Keratinocyte (primary cell): ENCODE results near the gene TMEM174. TPM values are rescaled to one million over a fixed set of nuclear protein-coding genes. Genes with fewer than 3 reads are reported as not detected.

Experiments
- DNase-seq: peaks from one replicate; pipeline ENCODE4 v3.0.0-alpha.2; 2011; ENCODE audit warnings: low read depth, missing footprints, low spot score
- FAIRE-seq: peaks from 2 replicates; lab custom pipeline; 2011; peaks lifted over from hg19 to GRCh38; lab: Jason Lieb, UNC
- H2AFZ ChIP-seq: 2 replicates; pipeline ENCODE4 v1.6.0; 2012; ENCODE audit warnings: low read length, control low read depth, inconsistent platforms; ENCODE audit not compliant: control insufficient read depth
- H3K27ac ChIP-seq: 2 replicates; pipeline ENCODE4 v1.5.1; 2011; ENCODE audit warnings: low read length; ENCODE audit not compliant: control insufficient read depth, insufficient read depth
- H3K27me3 ChIP-seq: 3 replicates; pipeline ENCODE4 v1.6.0; 2011; ENCODE audit warnings: low read length; ENCODE audit not compliant: control insufficient read depth, insufficient read depth; ENCODE audit errors: extremely low read depth
- H3K36me3 ChIP-seq, 2 experiments: 2 replicates in 1 of 2; 3 replicates in 1 of 2; pipeline ENCODE4 v1.5.1; 2011; ENCODE audit warnings: low read length in 2 of 2, mild to moderate bottlenecking in 1 of 2; ENCODE audit not compliant: control insufficient read depth in 2 of 2, insufficient read depth in 2 of 2; ENCODE audit errors: extremely low read depth in 1 of 2
- H3K4me1 ChIP-seq: 3 replicates; pipeline ENCODE4 v1.5.1; 2011; ENCODE audit warnings: low read length; ENCODE audit not compliant: control insufficient read depth, insufficient read depth; ENCODE audit errors: extremely low read depth
- H3K4me2 ChIP-seq: 3 replicates; pipeline ENCODE4 v1.6.0; 2011; ENCODE audit warnings: low read depth, low read length; ENCODE audit not compliant: control insufficient read depth, insufficient read depth; ENCODE audit errors: extremely low read depth
- H3K4me3 ChIP-seq, 3 experiments: fragments of 200-600 bp in 1 of 3; sonication (generic) in 1 of 3; 2 replicates in 2 of 3; 3 replicates in 1 of 3; pipeline ENCODE4 v1.5.1; 2011 to 2016; ENCODE audit warnings: low read length in 3 of 3, mild to moderate bottlenecking in 3 of 3, control low read depth in 2 of 3, inconsistent platforms in 1 of 3, low read depth in 1 of 3, mixed read lengths in 1 of 3, mixed run types in 1 of 3, moderate library complexity in 1 of 3; ENCODE audit not compliant: control insufficient read depth in 2 of 3, insufficient read depth in 2 of 3; ENCODE audit errors: extremely low read depth in 1 of 3
- H3K79me2 ChIP-seq: 2 replicates; pipeline ENCODE4 v1.6.0; 2012; ENCODE audit warnings: low read length; ENCODE audit not compliant: control insufficient read depth, insufficient read depth
- H3K9ac ChIP-seq: 3 replicates; pipeline ENCODE4 v1.6.0; 2011; ENCODE audit warnings: low read length; ENCODE audit not compliant: control insufficient read depth, insufficient read depth; ENCODE audit errors: extremely low read depth
- H3K9me1 ChIP-seq: 3 replicates; pipeline ENCODE4 v1.6.0; 2011; ENCODE audit warnings: low read length; ENCODE audit not compliant: control insufficient read depth, insufficient read depth; ENCODE audit errors: extremely low read depth
- H3K9me3 ChIP-seq: 2 replicates; pipeline ENCODE4 v1.5.1; 2012; ENCODE audit warnings: low read depth, low read length; ENCODE audit not compliant: control insufficient read depth
- H4K20me1 ChIP-seq: 3 replicates; pipeline ENCODE4 v1.6.0; 2011; ENCODE audit warnings: low read length; ENCODE audit not compliant: control insufficient read depth, insufficient read depth; ENCODE audit errors: extremely low read depth
- EZH2 ChIP-seq: IDR thresholded peaks from one replicate; pipeline ENCODE4 v1.6.1; 2012; ENCODE audit warnings: inconsistent platforms, mild to moderate bottlenecking, low read length, moderate library complexity
- dilution Hi-C: fragments of 300-500 bp; cut with MboI; formaldehyde crosslinking; loops from one replicate; pipeline ENCODE4 v1.7.0; 2020; ENCODE audit warnings: low sequenced_read_pairs; ENCODE audit not compliant: extremely low pct_ligation_motif_present
- polyA plus RNA-seq, 5 experiments: library from polyadenylated mRNA; depleted of rRNA in 3 of 5; stranded (reverse) in 3 of 5; stranded (forward) in 1 of 5; unstranded in 1 of 5; fragments of >200 nt; gene quantifications; 1 replicate in 1 of 5; 2 replicates in 3 of 5; 3 replicates in 1 of 5; pipeline versions ENCODE4 v1.2.1 to v1.2.3, GENCODE V29; 2011 to 2012; ENCODE audit warnings: missing spikeins in 2 of 5, low read depth in 1 of 5, low replicate concordance in 1 of 5
- TF ChIP-seq, protein P1 (sequence below), 3 experiments: IDR thresholded peaks in 1 of 3; conservative IDR thresholded peaks in 1 of 3; optimal IDR thresholded peaks in 1 of 3; 2 replicates in 2 of 3; 3 replicates in 1 of 3; pipeline versions ENCODE3 to v1.5.1; 2011; ENCODE audit warnings: low read length in 3 of 3, mild to moderate bottlenecking in 3 of 3, moderate library complexity in 2 of 3, control low read depth in 1 of 3, inconsistent platforms in 1 of 3; ENCODE audit not compliant: insufficient read depth in 2 of 3; ENCODE audit errors: extremely low read depth in 1 of 3

The TMEM174 gene
- polyA plus RNA-seq, 1 donor (not counting 4 experiments of a cell fraction or from before 2014, with no cell fraction given) = not detected

GRCh38 chr5:73186976-73187375 is 14.0 kb downstream of the TMEM174 start:
- DNase-seq (no peak), FAIRE-seq (no peak)
- Histone ChIP-seq H3K4me2 (no peak overlapping the region), H3K79me2 (no peaks in the 10 kb centered on the region), H4K20me1 (no peaks in the 10 kb centered on the region), H3K27me3 (peaks cover 13% of the 10 kb centered on the region), H3K9me1 (no peaks in the 10 kb centered on the region), H3K4me3 (no peak overlapping the region), H3K27ac (no peak overlapping the region), H3K36me3 (no peaks in the 10 kb centered on the region), H3K4me1 (no peaks in the 10 kb centered on the region), H2AFZ (no peak overlapping the region), H3K9me3 (peaks cover 2% of the 10 kb centered on the region), H3K9ac (no peak overlapping the region)
- TF ChIP-seq EZH2 = no peak
- TF ChIP-seq, protein P1, sequence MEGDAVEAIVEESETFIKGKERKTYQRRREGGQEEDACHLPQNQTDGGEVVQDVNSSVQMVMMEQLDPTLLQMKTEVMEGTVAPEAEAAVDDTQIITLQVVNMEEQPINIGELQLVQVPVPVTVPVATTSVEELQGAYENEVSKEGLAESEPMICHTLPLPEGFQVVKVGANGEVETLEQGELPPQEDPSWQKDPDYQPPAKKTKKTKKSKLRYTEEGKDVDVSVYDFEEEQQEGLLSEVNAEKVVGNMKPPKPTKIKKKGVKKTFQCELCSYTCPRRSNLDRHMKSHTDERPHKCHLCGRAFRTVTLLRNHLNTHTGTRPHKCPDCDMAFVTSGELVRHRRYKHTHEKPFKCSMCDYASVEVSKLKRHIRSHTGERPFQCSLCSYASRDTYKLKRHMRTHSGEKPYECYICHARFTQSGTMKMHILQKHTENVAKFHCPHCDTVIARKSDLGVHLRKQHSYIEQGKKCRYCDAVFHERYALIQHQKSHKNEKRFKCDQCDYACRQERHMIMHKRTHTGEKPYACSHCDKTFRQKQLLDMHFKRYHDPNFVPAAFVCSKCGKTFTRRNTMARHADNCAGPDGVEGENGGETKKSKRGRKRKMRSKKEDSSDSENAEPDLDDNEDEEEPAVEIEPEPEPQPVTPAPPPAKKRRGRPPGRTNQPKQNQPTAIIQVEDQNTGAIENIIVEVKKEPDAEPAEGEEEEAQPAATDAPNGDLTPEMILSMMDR (optimal IDR thresholded peaks at IDR 0.05 in 1 of 3, IDR thresholded peaks at IDR 0.05 in 1 of 3, conservative IDR thresholded peaks at IDR 0.05 in 1 of 3; ENCODE audit: extremely low read depth in 1 of 3, insufficient read depth in 2 of 3, low read length in 3 of 3) = no peak
- dilution Hi-C loops = no loop called here

GRCh38 chr5:73188764-73189531 is 16.0 kb downstream of the TMEM174 start:
- TF ChIP-seq EZH2 = no peak
- TF ChIP-seq, protein P1 (optimal IDR thresholded peaks at IDR 0.05 in 1 of 3, IDR thresholded peaks at IDR 0.05 in 1 of 3, conservative IDR thresholded peaks at IDR 0.05 in 1 of 3; ENCODE audit: extremely low read depth in 1 of 3, insufficient read depth in 2 of 3, low read length in 3 of 3) = no peak

More at GRCh38 chr5:73188764-73189531, 16.0 kb downstream of the TMEM174 start:
- Histone ChIP-seq H4K20me1 (no peaks in the 10 kb centered on the region), H3K4me2 (no peak overlapping the region), H3K9ac (no peak overlapping the region), H3K36me3 (no peaks in the 10 kb centered on the region), H3K27ac (no peak overlapping the region), H2AFZ (no peak overlapping the region), H3K4me1 (no peaks in the 10 kb centered on the region), H3K9me1 (no peaks in the 10 kb centered on the region), H3K79me2 (no peaks in the 10 kb centered on the region), H3K27me3 (peaks cover 13% of the 10 kb centered on the region), H3K9me3 (peaks cover 2% of the 10 kb centered on the region), H3K4me3 (no peak overlapping the region)
- dilution Hi-C loops = no loop called here
- FAIRE-seq (no peak), DNase-seq (no peak)
